Vagina (tissue), 2 donors: Measurements from ENCODE around the gene RALGAPA1. TPM values are rescaled to one million over a fixed set of nuclear protein-coding genes. Genes with fewer than 3 reads are reported as not detected.

Experiments used
- DNase-seq, 2 donors: peaks; one replicate each; pipeline ENCODE4 v3.0.0-alpha.2; 2017; ENCODE audit errors: extremely low spot score in 2 of 2
- H3K27ac ChIP-seq: fragments of 200-600 bp; sonication (generic); one replicate; pipeline ENCODE4 v1.5.1; 2019
- H3K27me3 ChIP-seq: fragments of 200-600 bp; sonication (generic); one replicate; pipeline ENCODE4 v1.5.1; 2019
- H3K36me3 ChIP-seq, 2 donors: fragments of 200-600 bp; sonication (generic); one replicate each; pipeline ENCODE4 v1.5.1; 2017 to 2019
- H3K4me1 ChIP-seq: fragments of 200-600 bp; sonication (generic); one replicate; pipeline ENCODE4 v1.5.1; 2019
- H3K4me3 ChIP-seq, 2 donors: fragments of 200-600 bp; sonication (generic); 1 replicate in 1 of 2; 2 replicates in 1 of 2; pipeline ENCODE4 v1.5.1; 2016 to 2019
- H3K9me3 ChIP-seq: fragments of 200-600 bp; sonication (generic); one replicate; pipeline ENCODE4 v1.5.1; 2019
- POLR2A ChIP-seq, 2 donors: fragments of 450-650 bp; IDR thresholded peaks; one replicate each; pipeline ENCODE4 v1.6.1; 2017; ENCODE audit warnings: antibody characterized with exemption in 2 of 2, mild to moderate bottlenecking in 2 of 2, moderate library complexity in 2 of 2
- POLR2AphosphoS5 ChIP-seq, 2 donors: sonication (generic); formaldehyde crosslinking; IDR thresholded peaks; one replicate each; pipeline ENCODE4 v1.9.0; 2017; ENCODE audit warnings: antibody characterized with exemption in 2 of 2, mild to moderate bottlenecking in 2 of 2, low read depth in 1 of 2; ENCODE audit not compliant: insufficient read depth in 1 of 2
- intact Hi-C: fragments of 100-400 bp; cut with DNase I; formaldehyde crosslinking; loops from one replicate; pipeline ENCODE4 v1.15.1; 2023
- total RNA-seq: library from RNA; depleted of rRNA; stranded (reverse); fragments of >200 nt; gene quantifications from one replicate; pipeline ENCODE4 v1.2.3, GENCODE V29; 2016
- TF ChIP-seq, protein P1 (sequence below), 3 experiments: fragments of 450-650 bp in 2 of 3; fragments of 200-600 bp in 1 of 3; sonication (generic) in 1 of 3; IDR thresholded peaks; one replicate each; pipeline ENCODE4 v1.5.1; 2017 to 2019; ENCODE audit warnings: antibody characterized with exemption in 3 of 3, mild to moderate bottlenecking in 2 of 3, moderate library complexity in 2 of 3

The RALGAPA1 gene
- total RNA-seq, 1 donor from 2014 or later, result 77.8 TPM

- intact Hi-C loops, result no loop called here
- TF ChIP-seq, protein P1, sequence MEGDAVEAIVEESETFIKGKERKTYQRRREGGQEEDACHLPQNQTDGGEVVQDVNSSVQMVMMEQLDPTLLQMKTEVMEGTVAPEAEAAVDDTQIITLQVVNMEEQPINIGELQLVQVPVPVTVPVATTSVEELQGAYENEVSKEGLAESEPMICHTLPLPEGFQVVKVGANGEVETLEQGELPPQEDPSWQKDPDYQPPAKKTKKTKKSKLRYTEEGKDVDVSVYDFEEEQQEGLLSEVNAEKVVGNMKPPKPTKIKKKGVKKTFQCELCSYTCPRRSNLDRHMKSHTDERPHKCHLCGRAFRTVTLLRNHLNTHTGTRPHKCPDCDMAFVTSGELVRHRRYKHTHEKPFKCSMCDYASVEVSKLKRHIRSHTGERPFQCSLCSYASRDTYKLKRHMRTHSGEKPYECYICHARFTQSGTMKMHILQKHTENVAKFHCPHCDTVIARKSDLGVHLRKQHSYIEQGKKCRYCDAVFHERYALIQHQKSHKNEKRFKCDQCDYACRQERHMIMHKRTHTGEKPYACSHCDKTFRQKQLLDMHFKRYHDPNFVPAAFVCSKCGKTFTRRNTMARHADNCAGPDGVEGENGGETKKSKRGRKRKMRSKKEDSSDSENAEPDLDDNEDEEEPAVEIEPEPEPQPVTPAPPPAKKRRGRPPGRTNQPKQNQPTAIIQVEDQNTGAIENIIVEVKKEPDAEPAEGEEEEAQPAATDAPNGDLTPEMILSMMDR (IDR thresholded peaks at IDR 0.05), result no peak
- TF ChIP-seq POLR2A (IDR thresholded peaks at IDR 0.05) (no peak), POLR2AphosphoS5 (IDR thresholded peaks at IDR 0.05; ENCODE audit: insufficient read depth in 1 of 2, low read depth in 1 of 2) (no peak)
- no peaks in the 10 kb centered on the region for H3K9me3 ChIP-seq
- H3K4me1 ChIP-seq, result no peaks in the 10 kb centered on the region
- no peak overlapping the region for H3K27ac ChIP-seq
- no peaks in the 10 kb centered on the region for H3K36me3 ChIP-seq
- no peak overlapping the region for H3K4me3 ChIP-seq
- DNase-seq, result no peak
- H3K27me3 ChIP-seq, result no peaks in the 10 kb centered on the region
Measured at GRCh38 chr14:35551081-35551480, 258.0 kb downstream of the RALGAPA1 start.

DNA sequence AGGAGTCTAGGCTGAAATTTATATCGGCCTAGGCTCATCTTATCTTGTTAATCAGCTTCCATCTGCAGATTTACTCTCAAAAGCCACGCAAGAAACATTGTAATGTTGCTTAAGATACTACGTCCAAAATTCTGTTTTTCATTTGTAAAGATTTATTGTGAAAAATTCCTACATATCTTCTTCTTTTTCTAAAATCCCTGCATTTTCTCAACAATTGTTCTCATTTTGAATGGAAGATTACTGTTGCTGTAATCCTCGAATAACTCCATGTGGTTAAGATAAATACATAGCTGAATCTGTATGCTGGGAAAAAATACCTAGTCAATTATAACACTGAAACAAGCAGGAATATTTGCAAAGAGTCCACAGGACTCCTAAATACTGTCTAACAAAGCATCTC, 259.5 kb downstream of the RALGAPA1 start:
- Histone ChIP-seq H3K36me3 (no peaks in the 10 kb centered on the region), H3K27me3 (no peaks in the 10 kb centered on the region), H3K27ac (no peak overlapping the region), H3K9me3 (no peaks in the 10 kb centered on the region), H3K4me3 (no peak overlapping the region), H3K4me1 (no peaks in the 10 kb centered on the region)
- TF ChIP-seq, protein P1 (IDR thresholded peaks at IDR 0.05), result no peak
- TF ChIP-seq POLR2AphosphoS5 (IDR thresholded peaks at IDR 0.05; ENCODE audit: insufficient read depth in 1 of 2, low read depth in 1 of 2) (no peak), POLR2A (IDR thresholded peaks at IDR 0.05) (no peak)
- intact Hi-C loops, result no loop called here
- no peak for DNase-seq

DNA sequence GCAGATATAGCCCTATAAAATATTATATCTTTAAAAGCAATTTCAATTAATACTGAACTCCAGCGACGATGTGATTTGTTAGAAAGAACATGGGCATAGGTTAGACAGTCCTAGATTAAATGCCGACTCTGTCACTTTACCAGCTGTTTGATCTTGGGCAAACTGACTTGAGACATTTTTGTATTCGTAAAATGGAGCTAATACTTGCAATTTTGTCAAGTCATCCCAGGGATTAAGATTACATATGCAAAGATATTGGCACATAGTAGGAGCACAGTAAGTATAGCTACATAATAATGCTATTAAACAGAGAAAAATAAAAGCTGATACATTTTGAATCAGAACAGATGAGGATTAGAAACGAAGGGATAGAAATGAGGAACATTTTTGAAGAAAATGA, 266.1 kb downstream of the RALGAPA1 start:
- Histone ChIP-seq H3K4me1 (no peaks in the 10 kb centered on the region), H3K27ac (no peak overlapping the region), H3K4me3 (no peak overlapping the region), H3K9me3 (no peaks in the 10 kb centered on the region), H3K36me3 (peaks cover 0 to 4% of the 10 kb centered on the region in 2 donors), H3K27me3 (no peaks in the 10 kb centered on the region)
- TF ChIP-seq POLR2AphosphoS5 (IDR thresholded peaks at IDR 0.05; ENCODE audit: insufficient read depth in 1 of 2, low read depth in 1 of 2) (no peak), POLR2A (IDR thresholded peaks at IDR 0.05) (no peak)
- TF ChIP-seq, protein P1 (IDR thresholded peaks at IDR 0.05), result no peak
- no peak for DNase-seq
- intact Hi-C loops, result no loop called here

DNA sequence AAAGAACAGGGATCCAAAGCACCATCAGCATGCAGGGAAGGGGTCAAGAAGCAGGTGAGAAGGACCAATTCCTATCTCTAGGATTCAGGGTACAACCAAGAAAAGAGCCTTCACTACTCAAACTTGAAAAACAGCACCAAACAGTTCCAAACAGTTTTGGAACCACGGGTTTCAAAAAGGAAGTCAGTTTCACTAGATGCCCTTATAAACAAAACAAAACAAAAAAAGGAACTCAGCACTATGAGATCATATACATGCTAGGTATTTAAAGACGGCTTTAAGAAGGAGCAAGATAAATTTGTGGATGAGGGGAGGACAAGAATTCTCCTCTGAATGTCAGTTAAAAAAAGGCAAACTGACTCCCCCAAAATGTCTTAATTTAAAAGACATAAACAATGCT, 269.1 kb downstream of the RALGAPA1 start:
- H3K27me3 ChIP-seq, result no peaks in the 10 kb centered on the region
- no peak for DNase-seq
- peaks cover 0 to 4% of the 10 kb centered on the region in 2 donors for H3K36me3 ChIP-seq
- TF ChIP-seq, protein P1 (IDR thresholded peaks at IDR 0.05), result no peak
- TF ChIP-seq POLR2AphosphoS5 (IDR thresholded peaks at IDR 0.05; ENCODE audit: insufficient read depth in 1 of 2, low read depth in 1 of 2) (no peak), POLR2A (IDR thresholded peaks at IDR 0.05) (no peak)
- H3K9me3 ChIP-seq, result no peaks in the 10 kb centered on the region
- no peak overlapping the region for H3K4me3 ChIP-seq
- H3K27ac ChIP-seq, result no peak overlapping the region
- intact Hi-C loops, result no loop called here
- H3K4me1 ChIP-seq, result peaks cover 8% of the 10 kb centered on the region

DNA sequence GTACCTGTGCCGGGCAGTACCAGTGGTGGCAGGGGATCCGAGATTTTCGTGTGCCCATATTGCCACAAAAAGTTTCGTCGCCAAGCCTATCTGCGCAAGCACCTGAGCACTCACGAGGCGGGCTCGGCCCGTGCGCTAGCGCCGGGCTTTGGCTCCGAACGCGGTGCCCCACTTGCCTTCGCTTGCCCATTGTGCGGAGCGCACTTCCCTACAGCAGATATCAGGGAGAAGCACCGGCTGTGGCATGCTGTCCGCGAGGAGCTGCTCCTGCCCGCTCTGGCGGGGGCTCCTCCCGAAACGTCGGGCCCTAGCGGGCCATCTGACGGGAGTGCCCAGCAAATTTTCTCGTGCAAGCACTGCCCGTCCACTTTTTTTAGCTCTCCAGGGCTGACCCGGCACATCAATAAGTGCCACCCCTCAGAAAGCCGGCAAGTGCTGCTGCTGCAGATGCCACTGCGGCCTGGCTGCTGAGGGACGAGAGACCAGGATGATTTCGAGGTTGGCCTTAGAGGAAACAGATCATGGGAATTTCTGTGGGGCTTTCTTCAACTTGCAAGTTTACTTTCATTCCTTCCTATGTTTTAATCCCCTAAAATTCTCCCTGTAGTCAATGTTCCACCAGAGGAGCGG, 273.5 kb downstream of the RALGAPA1 start:
- H3K4me3 ChIP-seq, result peak overlapping the region in 1 of 2 donors; percentile 58
- no peaks in the 10 kb centered on the region for H3K9me3 ChIP-seq
- H3K4me1 ChIP-seq, result peaks cover 29% of the 10 kb centered on the region
- H3K36me3 ChIP-seq, result peaks cover 0 to 4% of the 10 kb centered on the region in 2 donors
- H3K27ac ChIP-seq, result no peak overlapping the region
- no peaks in the 10 kb centered on the region for H3K27me3 ChIP-seq
- TF ChIP-seq POLR2AphosphoS5 (IDR thresholded peaks at IDR 0.05; ENCODE audit: insufficient read depth in 1 of 2, low read depth in 1 of 2) (no peak), POLR2A (IDR thresholded peaks at IDR 0.05) (no peak)
- TF ChIP-seq, protein P1 (IDR thresholded peaks at IDR 0.05), result no peak
- intact Hi-C loops, result no loop called here
- no peak for DNase-seq
